ENCODE data around the gene PPP1R12A.

- no peak for TF ChIP-seq CTCF (IDR thresholded peaks at IDR 0.05; ENCODE audit: insufficient read depth, low read length)
- TF ChIP-seq POLR2AphosphoS5 (IDR thresholded peaks at IDR 0.05; ENCODE audit: low read depth) = no peak
- no peak for TF ChIP-seq REST (IDR thresholded peaks at IDR 0.05; ENCODE audit: insufficient replicate concordance, low read depth)
These were observed 9.4 kb downstream of the PPP1R12A start for GRCh38 chr12:79925492-79925891.

Data from HL-60 (cell line).